Spleen (tissue), 7 donors: ENCODE measurements around the gene TPPP3.

Experiments used
- POLR2AphosphoS5 ChIP-seq, 3 donors: sonication (generic); formaldehyde crosslinking; IDR thresholded peaks; one replicate each; pipeline ENCODE4 v1.5.1; 2017; ENCODE audit warnings: antibody characterized with exemption in 3 of 3
- TF ChIP-seq, protein P1 (sequence below), 11 experiments: fragments of 200-600 bp in 7 of 11; fragments of 450-650 bp in 4 of 11; sonication (generic) in 4 of 11; IDR thresholded peaks in 8 of 11; conservative IDR thresholded peaks in 3 of 11; 1 replicate in 7 of 11; 2 replicates in 4 of 11; pipeline versions ENCODE4 v1.4.0 to v1.8.0; 2016 to 2021; ENCODE audit warnings: antibody characterized with exemption in 11 of 11, inconsistent platforms in 4 of 11, mild to moderate bottlenecking in 1 of 11
- donor health status: DM: no; HTN: no; CAD: no; lungs with moderate emphysema.
- donor health status: DM: no; HTN: no; CAD: no.
- donor health status: DM: no; HTN: no; CAD: no.

DNA sequence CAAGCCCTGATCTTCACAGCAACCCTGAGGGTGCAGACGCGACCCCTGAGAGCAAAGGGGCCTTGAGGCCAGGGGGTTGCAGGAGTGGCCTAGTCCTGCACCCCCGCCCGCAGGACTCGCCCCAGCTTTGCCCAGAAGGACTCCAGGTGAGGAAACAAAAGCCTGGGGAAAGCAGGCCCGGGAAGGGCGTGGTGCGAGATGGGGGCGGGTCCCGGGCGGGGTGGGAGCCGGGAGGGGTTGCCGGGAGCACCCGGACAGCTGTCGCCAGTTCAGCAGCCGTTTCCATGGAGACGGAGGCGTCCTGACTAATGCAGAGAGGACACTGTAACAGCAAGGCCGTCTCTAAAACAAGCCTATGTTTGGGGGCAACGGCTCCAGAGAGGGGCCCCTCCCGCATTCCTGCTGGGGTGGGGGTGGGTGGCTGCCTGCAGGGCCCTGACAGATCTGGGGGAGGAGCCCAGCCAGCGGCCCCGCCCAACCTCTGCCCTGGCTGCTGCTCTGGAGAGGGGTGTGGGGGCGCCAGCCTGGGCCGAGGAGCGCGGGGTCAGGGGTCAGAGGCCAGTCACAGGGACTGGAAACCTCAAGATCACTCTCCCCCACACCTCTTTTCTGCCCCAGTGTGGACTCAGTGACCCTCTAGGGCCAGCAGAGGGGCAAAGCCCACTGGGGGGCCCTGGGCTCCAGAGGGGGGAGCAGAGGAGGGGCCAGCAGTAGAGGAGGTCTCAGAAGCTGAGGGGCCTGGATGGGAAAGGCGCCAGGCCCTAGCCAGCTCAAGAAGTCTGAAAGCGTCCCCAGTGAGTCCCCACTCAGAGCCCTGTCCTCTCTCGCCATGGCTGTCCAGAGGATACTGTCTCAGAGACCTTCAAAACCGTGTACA is 3.1 kb upstream of the TPPP3 start:
- TF ChIP-seq, protein P1, sequence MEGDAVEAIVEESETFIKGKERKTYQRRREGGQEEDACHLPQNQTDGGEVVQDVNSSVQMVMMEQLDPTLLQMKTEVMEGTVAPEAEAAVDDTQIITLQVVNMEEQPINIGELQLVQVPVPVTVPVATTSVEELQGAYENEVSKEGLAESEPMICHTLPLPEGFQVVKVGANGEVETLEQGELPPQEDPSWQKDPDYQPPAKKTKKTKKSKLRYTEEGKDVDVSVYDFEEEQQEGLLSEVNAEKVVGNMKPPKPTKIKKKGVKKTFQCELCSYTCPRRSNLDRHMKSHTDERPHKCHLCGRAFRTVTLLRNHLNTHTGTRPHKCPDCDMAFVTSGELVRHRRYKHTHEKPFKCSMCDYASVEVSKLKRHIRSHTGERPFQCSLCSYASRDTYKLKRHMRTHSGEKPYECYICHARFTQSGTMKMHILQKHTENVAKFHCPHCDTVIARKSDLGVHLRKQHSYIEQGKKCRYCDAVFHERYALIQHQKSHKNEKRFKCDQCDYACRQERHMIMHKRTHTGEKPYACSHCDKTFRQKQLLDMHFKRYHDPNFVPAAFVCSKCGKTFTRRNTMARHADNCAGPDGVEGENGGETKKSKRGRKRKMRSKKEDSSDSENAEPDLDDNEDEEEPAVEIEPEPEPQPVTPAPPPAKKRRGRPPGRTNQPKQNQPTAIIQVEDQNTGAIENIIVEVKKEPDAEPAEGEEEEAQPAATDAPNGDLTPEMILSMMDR (IDR thresholded peaks at IDR 0.05 in 8 of 11, conservative IDR thresholded peaks at IDR 0.05 in 3 of 11), result no peak
- peak in 2 of 3 donors; percentile 33 to 48 for TF ChIP-seq POLR2AphosphoS5 (IDR thresholded peaks at IDR 0.05)
